Measurements from ENCODE around the gene APBA2. TPM values are rescaled to one million over a fixed set of nuclear protein-coding genes. Genes with fewer than 3 reads are reported as not detected.
"Not testable (repeated sequence)": the region's sequence is repeated elsewhere in the genome, so short reads cannot be mapped to it uniquely, and the experiment has no call there.

APBA2 gene
- total and polyA plus RNA-seq, 8 donors: 0.45 to 13.3 (median 2.0) TPM; not detected in 1

GRCh38 chr15:29021857-29022256 is 136.1 kb downstream of the APBA2 start:
- TF ChIP-seq EP300 (IDR thresholded peaks at IDR 0.05) (no peak), CTCF (IDR thresholded peaks at IDR 0.05) (no peak), POLR2AphosphoS5 (IDR thresholded peaks at IDR 0.05) (no peak), POLR2A (IDR thresholded peaks at IDR 0.05) (no peak)
- no peak for DNase-seq
- no peaks in the 10 kb centered on the region for H3K4me1 ChIP-seq
- WGBS, 5 donors: 68 to 92% (median 84%) methylated on average over 7 of the region's 7 CpGs
- H3K36me3 ChIP-seq: no peaks in the 10 kb centered on the region
- H3K4me3 ChIP-seq: no peak overlapping the region
- intact Hi-C loops (cut with DNase I; ENCODE audit: low total_unique reads): no loop called here
- no peak overlapping the region for H3K27ac ChIP-seq
- H3K27me3 ChIP-seq: peaks cover 0 to 6% (median 0%) of the 10 kb centered on the region in 3 donors
- H3K9me3 ChIP-seq: no peaks in the 10 kb centered on the region

- no peak for DNase-seq
- H3K27ac ChIP-seq: no peak overlapping the region
- 35 to 51% (median 39%) methylated on average over 5 of the region's 5 CpGs for WGBS, 5 donors
- no peaks in the 10 kb centered on the region for H3K4me1 ChIP-seq
- intact Hi-C loops (cut with DNase I; ENCODE audit: low total_unique reads): no loop called here
- H3K36me3 ChIP-seq: no peaks in the 10 kb centered on the region
- H3K9me3 ChIP-seq: peaks cover 0 to 3% (median 0%) of the 10 kb centered on the region in 4 donors
- H3K4me3 ChIP-seq: no peak overlapping the region
- TF ChIP-seq CTCF (IDR thresholded peaks at IDR 0.05): no peak
- no peak for TF ChIP-seq POLR2A (IDR thresholded peaks at IDR 0.05)
- no peak for TF ChIP-seq POLR2AphosphoS5 (IDR thresholded peaks at IDR 0.05)
- TF ChIP-seq EP300 (IDR thresholded peaks at IDR 0.05): no peak
- no peaks in the 10 kb centered on the region for H3K27me3 ChIP-seq
These were observed 138.9 kb downstream of the APBA2 start for GRCh38 chr15:29024662-29025061.

- DNase-seq; H3K4me3 ChIP-seq; H3K9me3 ChIP-seq; H3K4me1 ChIP-seq; intact Hi-C loops (cut with DNase I; ENCODE audit: low total_unique reads); H3K27ac ChIP-seq; H3K27me3 ChIP-seq; H3K36me3 ChIP-seq: not testable (repeated sequence)
- 92 to 95% (median 94%) methylated on average over 15 to 17 of the region's 17 CpGs for WGBS, 5 donors
These were observed 139.6 kb downstream of the APBA2 start for GRCh38 chr15:29025411-29025810.

GRCh38 chr15:29028158-29028557 is 142.4 kb downstream of the APBA2 start:
- DNase-seq; H3K27me3 ChIP-seq; H3K4me1 ChIP-seq; H3K9me3 ChIP-seq; intact Hi-C loops (cut with DNase I; ENCODE audit: low total_unique reads); H3K4me3 ChIP-seq; H3K27ac ChIP-seq; H3K36me3 ChIP-seq: not testable (repeated sequence)

- intact Hi-C loops (cut with DNase I; ENCODE audit: low total_unique reads): no loop called here
- TF ChIP-seq EP300 (IDR thresholded peaks at IDR 0.05): no peak
- no peak for TF ChIP-seq CTCF (IDR thresholded peaks at IDR 0.05)
- no peak for TF ChIP-seq POLR2AphosphoS5 (IDR thresholded peaks at IDR 0.05)
- no peak for TF ChIP-seq POLR2A (IDR thresholded peaks at IDR 0.05)
- Histone ChIP-seq H3K9me3 (peaks cover 0 to 7% (median 0%) of the 10 kb centered on the region in 4 donors), H3K4me1 (no peaks in the 10 kb centered on the region), H3K4me3 (no peak overlapping the region), H3K27me3 (no peaks in the 10 kb centered on the region), H3K36me3 (no peaks in the 10 kb centered on the region), H3K27ac (no peak overlapping the region)
- WGBS, 5 donors: 88 to 96% (median 94%) methylated on average over 10 to 17 of the region's 17 CpGs
- no peak for DNase-seq
These were observed 143.9 kb downstream of the APBA2 start for GRCh38 chr15:29029651-29030195.

Data from stomach (tissue), 9 donors.